K562 (cell line): ENCODE results near the gene LMAN2.

Experiments used
- HEY1 ChIP-seq: fragments of 250-450 bp; sonication (Bioruptor Pico); IDR thresholded peaks from 2 replicates; pipeline ENCODE4 v1.5.0; 2020; ENCODE audit warnings: mild to moderate bottlenecking, moderate library complexity, borderline replicate concordance
- KDM1A ChIP-seq, 2 experiments: fragments of 450-650 bp; IDR thresholded peaks; 2 replicates each; pipeline ENCODE4 v1.6.1; 2016; ENCODE audit warnings: mild to moderate bottlenecking in 2 of 2
- MTA1 ChIP-seq: fragments of 450-650 bp; IDR thresholded peaks from 2 replicates; pipeline ENCODE4 v1.6.1; 2017; ENCODE audit warnings: borderline replicate concordance
- MYNN ChIP-seq, 2 experiments: sonication (generic); formaldehyde crosslinking in 1 of 2; IDR thresholded peaks; 2 replicates each; pipeline versions ENCODE4 v1.5.0 to v1.6.1; 2016 to 2020; ENCODE audit warnings: antibody characterized with exemption in 1 of 2, missing genetic modification reagents in 1 of 2
- RCOR1 ChIP-seq, 2 experiments: IDR thresholded peaks; 2 replicates each; pipeline ENCODE4 v1.6.1; 2012; ENCODE audit warnings: low read depth in 2 of 2, low read length in 2 of 2, borderline replicate concordance in 1 of 2, improper control_type of control experiment in 1 of 2
- RNF2 ChIP-seq: sonication (generic); IDR thresholded peaks from 2 replicates; pipeline ENCODE4 v1.6.1; 2016
- STAT5A ChIP-seq: IDR thresholded peaks from 2 replicates; pipeline ENCODE4 v1.6.1; 2012; ENCODE audit warnings: low read length, inconsistent platforms, borderline replicate concordance
- TRIM28 ChIP-seq: fragments of 450-650 bp; IDR thresholded peaks from 2 replicates; pipeline ENCODE4 v1.6.1; 2017
- ZNF146 ChIP-seq: IDR thresholded peaks from one replicate; pipeline ENCODE4 v1.6.1; 2018; ENCODE audit warnings: missing compliant biosample characterization; ENCODE audit not compliant: unreplicated experiment

DNA sequence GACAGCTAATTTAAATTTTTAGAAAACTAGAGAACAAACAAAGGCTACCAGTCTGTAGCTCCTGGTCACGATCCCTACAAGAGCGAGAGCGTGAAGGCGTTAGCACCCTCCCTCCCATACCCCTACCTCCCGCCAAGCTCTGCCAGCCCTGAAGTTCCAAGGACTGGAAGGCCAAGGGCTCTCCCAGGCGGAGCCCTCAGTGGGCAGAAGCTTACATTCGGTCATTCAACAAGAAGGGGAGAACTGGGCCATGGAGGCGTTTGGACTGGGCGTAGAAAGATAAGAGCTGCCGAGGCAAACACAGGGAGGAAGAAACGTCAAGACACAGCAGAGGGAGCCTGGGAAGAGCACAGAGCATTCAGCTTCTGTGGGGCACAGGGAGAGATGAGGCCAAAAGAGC, 42.7 kb downstream of the LMAN2 start:
- no peak for TF ChIP-seq KDM1A (IDR thresholded peaks at IDR 0.05)
- TF ChIP-seq ZNF146 (CRISPR knock-in tag): no peak
- TF ChIP-seq STAT5A: no peak
- TF ChIP-seq TRIM28: no peak
- no peak for TF ChIP-seq HEY1 (CRISPR knock-in tag)
- no peak for TF ChIP-seq RNF2
- no peak for TF ChIP-seq RCOR1 (IDR thresholded peaks at IDR 0.05; ENCODE audit: borderline replicate concordance in 1 of 2, low read depth in 2 of 2, low read length in 2 of 2)
- no peak for TF ChIP-seq MYNN (IDR thresholded peaks at IDR 0.05)
- no peak for TF ChIP-seq MYNN (CRISPR knock-in tag; IDR thresholded peaks at IDR 0.05)
- no peak for TF ChIP-seq MTA1
